ENCODE results near the gene SLC35E1.

The SLC35E1 gene

DNA sequence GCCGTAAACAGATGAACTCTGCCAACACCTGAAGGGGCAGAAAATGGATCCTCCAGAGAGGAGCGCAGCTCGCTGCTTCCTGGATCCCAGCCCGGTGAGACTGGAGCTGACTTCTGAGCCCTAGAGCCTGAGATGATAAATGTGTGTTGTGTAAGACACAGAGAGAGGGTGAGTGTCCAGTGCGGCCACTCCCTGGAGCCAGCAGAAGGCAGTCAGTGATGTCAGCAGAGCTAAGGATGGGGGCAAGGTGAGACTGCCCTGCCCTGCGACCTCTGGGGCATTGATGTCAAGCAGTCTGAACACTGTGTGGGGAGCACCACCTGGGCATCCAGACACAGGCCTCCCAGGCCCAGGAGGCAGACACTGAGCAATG is 9.7 kb upstream of the SLC35E1 start:
- no peak for DNase-seq (ENCODE audit: low read depth)
- H3K4me3 ChIP-seq (ENCODE audit: low read depth, low read length) = no peak overlapping the region
- TF ChIP-seq, protein P1, sequence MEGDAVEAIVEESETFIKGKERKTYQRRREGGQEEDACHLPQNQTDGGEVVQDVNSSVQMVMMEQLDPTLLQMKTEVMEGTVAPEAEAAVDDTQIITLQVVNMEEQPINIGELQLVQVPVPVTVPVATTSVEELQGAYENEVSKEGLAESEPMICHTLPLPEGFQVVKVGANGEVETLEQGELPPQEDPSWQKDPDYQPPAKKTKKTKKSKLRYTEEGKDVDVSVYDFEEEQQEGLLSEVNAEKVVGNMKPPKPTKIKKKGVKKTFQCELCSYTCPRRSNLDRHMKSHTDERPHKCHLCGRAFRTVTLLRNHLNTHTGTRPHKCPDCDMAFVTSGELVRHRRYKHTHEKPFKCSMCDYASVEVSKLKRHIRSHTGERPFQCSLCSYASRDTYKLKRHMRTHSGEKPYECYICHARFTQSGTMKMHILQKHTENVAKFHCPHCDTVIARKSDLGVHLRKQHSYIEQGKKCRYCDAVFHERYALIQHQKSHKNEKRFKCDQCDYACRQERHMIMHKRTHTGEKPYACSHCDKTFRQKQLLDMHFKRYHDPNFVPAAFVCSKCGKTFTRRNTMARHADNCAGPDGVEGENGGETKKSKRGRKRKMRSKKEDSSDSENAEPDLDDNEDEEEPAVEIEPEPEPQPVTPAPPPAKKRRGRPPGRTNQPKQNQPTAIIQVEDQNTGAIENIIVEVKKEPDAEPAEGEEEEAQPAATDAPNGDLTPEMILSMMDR (IDR thresholded peaks at IDR 0.05; ENCODE audit: low read depth, low read length, missing control alignments) = no peak

DNA sequence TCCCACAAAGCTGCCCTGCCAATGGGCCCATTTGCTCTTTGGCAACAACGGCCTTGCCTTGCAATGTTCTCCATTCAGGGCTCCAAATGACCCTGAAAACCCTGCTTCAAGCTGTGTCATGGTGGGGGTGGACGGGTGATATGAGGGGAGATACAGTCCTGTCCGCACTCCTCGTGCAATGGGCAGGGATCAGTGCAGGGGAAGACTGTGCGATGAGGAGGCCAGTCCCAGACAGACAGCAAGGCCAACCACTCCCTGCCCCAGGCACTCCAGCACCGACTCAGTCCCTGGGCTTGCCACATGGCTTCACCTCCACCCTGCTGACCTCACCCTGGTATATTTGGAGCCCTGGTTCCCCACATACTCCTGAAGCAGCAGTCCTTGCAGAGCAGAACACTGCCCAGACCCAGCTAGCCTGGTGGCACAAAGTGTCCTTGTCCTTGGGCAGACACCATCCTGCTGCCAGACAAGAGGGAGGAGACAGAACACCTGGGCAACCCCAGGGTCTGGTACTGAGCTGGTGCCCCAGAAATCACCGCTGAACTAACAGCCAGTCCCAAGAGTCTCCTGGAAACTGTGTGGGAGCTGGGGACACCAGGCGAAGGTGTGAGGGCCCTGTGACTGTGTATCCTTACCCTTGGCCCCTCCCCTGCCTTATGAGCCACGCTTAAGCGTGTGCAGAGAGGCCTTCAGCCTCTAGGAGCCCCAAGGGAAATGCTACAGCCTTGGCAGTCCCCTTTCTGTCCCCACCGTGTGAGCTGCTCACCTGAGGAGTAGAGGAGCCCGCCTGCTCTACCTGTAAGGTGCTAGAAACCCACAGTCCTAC is 9.1 kb upstream of the SLC35E1 start:
- TF ChIP-seq, protein P1 (IDR thresholded peaks at IDR 0.05; ENCODE audit: low read depth, low read length, missing control alignments) = peak; percentile 6
- no peak overlapping the region for H3K4me3 ChIP-seq (ENCODE audit: low read depth, low read length)
- DNase-seq (ENCODE audit: low read depth) = no peak

DNA sequence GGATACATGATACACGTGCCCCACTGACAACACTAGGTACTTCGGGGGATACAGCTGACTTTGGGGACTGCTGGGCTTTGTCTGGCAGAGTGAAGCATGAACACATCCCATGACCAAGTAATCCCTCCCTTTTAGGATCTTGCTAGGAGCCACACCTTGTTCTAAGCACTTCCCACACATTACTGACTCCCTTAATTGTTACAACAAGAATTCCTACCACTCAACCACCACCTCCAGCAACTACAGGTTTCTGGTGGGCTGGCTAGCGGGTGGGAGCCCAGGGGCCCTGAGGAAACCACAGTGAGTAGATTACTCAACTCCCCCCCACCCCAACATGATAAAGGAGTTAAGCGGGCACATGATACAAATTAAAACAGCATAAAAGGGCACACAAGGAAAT is 7.2 kb upstream of the SLC35E1 start:
- no peak overlapping the region for H3K4me3 ChIP-seq (ENCODE audit: low read depth, low read length)
- no peak for DNase-seq (ENCODE audit: low read depth)
- TF ChIP-seq, protein P1 (IDR thresholded peaks at IDR 0.05; ENCODE audit: low read depth, low read length, missing control alignments) = no peak

DNA sequence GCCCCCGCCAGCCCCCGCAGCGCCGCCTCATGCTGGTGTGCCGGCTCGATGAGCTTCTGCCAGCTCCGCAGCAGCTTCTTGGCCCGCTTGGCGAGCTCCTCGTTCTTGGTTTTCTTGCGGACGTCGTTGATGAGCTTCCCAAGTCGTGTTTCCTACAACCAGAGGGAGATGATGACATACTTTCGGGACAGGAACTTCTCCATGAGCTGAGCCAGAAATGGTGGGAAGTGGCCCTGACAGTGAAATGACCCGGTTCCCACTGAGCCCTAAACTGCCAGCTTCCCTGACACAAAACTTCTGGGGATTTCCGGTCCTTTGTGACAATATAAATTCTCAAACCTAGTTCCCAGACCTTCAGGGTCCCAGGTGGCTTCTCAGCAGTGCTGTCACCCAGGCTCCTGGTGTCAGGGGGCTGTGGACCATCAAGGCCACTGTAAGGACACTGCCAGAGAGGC is 5.3 kb upstream of the SLC35E1 start:
- H3K4me3 ChIP-seq (ENCODE audit: low read depth, low read length) = no peak overlapping the region
- TF ChIP-seq, protein P1 (IDR thresholded peaks at IDR 0.05; ENCODE audit: low read depth, low read length, missing control alignments) = no peak
- no peak for DNase-seq (ENCODE audit: low read depth)

DNA sequence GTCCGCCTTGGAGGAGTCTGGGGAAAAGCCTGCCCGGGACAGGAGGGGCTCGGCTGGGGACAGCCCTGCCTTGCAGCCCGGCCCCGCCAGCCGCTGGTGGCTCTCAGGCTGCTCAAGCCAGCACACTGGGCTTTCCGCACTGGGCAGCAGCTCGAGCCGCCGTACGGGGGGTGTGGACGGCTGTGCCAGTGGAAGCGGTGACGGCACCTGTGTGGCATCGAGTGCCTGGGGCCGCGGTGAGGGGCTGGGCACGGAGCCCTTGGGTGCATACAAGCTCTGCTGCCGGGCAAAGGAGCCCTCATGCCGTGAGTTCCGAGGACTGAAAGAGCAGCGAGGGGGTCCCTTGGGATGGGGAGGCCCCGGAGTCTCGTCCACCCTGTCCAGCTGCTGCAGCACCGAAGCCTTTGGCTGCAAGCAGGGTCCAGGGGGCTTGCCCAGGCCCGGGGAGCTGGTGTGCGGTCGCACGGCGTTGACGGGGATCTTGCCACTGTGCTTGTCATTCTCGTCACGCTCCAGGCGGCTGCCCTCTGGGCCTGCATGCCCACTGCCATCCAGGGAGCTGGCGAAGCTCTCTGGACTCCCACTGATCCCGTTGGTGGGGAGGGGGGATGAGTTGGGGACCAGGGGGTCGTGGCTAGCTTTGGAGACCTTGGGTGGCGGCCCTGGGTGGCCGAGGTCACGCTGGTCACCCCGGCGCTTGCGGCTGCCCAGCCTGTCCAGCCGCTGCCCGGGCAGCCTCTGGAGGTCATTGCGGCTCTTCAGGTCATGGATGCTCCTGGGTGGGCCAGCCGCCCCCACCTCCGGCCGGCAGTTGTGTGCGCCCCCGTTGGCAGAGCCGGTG is 4.7 kb upstream of the SLC35E1 start:
- no peak for DNase-seq (ENCODE audit: low read depth)
- TF ChIP-seq, protein P1 (IDR thresholded peaks at IDR 0.05; ENCODE audit: low read depth, low read length, missing control alignments) = no peak

DNA sequence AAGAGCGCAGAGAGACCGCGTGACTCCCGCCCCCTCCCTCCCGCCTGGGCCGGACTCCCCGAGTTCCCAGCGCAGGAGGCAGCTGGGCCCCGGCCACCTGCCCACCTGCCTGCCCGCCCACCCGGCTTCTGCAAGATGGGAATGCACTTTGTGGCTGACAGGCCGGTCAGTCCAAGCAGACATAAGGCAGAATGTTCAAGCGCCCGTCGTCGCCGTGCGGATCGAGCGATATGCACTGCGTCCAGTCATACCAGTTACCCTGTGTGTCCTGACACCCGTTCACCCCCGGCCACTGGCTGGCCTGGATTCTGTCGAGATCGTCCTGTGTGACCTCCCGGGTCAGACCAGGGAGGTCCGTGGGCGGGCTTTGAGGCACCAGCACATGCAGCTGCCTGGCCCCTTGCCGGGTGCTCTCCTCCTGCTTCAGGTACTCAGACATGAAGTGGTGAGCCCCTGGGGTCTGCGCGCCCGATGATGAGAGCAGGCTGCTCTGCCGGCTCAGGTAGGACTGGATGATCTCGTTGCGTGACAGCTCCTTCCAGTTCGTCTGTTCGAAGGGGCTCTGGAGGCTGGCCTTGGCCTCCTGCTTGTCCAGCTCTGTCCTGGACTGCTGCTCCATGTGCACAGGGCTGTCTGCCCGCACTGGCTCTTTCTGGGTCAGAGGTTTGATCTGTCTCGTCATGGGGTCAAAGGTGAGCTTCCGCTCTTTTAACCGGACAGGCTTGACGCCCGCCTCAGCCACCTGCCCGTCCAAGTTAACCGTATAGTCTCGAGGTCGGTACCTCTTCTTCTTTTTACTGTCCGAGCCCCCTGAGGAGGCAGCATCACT is 3.9 kb upstream of the SLC35E1 start:
- DNase-seq (ENCODE audit: low read depth) = no peak
- H3K4me3 ChIP-seq (ENCODE audit: low read depth, low read length) = no peak overlapping the region
- TF ChIP-seq, protein P1 (IDR thresholded peaks at IDR 0.05; ENCODE audit: low read depth, low read length, missing control alignments) = no peak

More for the DNA sequence above, 4.7 kb upstream of the SLC35E1 start:
- H3K4me3 ChIP-seq (ENCODE audit: low read depth, low read length) = no peak overlapping the region
